Kidney (tissue), 22 donors: ENCODE results near the gene EDAR. TPM values are rescaled to one million over a fixed set of nuclear protein-coding genes. Genes with fewer than 3 reads are reported as not detected.

Experiments used
- DNase-seq, 5 donors: peaks; one replicate each; pipeline ENCODE4 v3.0.0-alpha.2; 2013 to 2020
- FAIRE-seq: peaks from 2 replicates; lab custom pipeline; 2012; peaks lifted over from hg19 to GRCh38; lab: Jason Lieb, UNC
- H3K27ac ChIP-seq, 2 donors: one replicate each; pipeline ENCODE4 v1.7.0; 2013; ENCODE audit warnings: low read depth in 2 of 2, low read length in 2 of 2, inconsistent platforms in 1 of 2
- H3K27me3 ChIP-seq: one replicate; pipeline ENCODE4 v1.7.1; 2013; ENCODE audit warnings: low read length, inconsistent platforms; ENCODE audit not compliant: control insufficient read depth, insufficient read depth
- H3K36me3 ChIP-seq, 3 donors: one replicate each; pipeline versions ENCODE4 v1.7.0 to v1.7.1; 2013; ENCODE audit warnings: low read length in 3 of 3, control low read depth in 1 of 3, inconsistent platforms in 1 of 3; ENCODE audit not compliant: insufficient read depth in 3 of 3, control insufficient read depth in 2 of 3
- H3K4me1 ChIP-seq, 3 donors: one replicate each; pipeline versions ENCODE4 v1.7.0 to v1.7.1; 2013; ENCODE audit warnings: low read length in 3 of 3, inconsistent platforms in 1 of 3, low read depth in 1 of 3; ENCODE audit not compliant: control insufficient read depth in 2 of 3, insufficient read depth in 2 of 3
- H3K4me3 ChIP-seq, 3 donors: one replicate each; pipeline versions ENCODE4 v1.7.0 to v1.8.1; 2013; ENCODE audit warnings: low read length in 3 of 3, control low read depth in 1 of 3, inconsistent platforms in 1 of 3
- H3K9ac ChIP-seq, 3 donors: one replicate each; pipeline versions ENCODE4 v1.7.0 to v1.7.1; 2013; ENCODE audit warnings: low read length in 3 of 3, control low read depth in 1 of 3, inconsistent platforms in 1 of 3
- H3K9me3 ChIP-seq, 3 donors: one replicate each; pipeline versions ENCODE4 v1.7.0 to v1.7.1; 2013; ENCODE audit warnings: low read length in 3 of 3, control low read depth in 1 of 3, inconsistent platforms in 1 of 3; ENCODE audit not compliant: control insufficient read depth in 2 of 3, insufficient read depth in 1 of 3
- CTCF ChIP-seq: IDR thresholded peaks from 3 replicates; pipeline ENCODE4 v1.5.1; 2012; ENCODE audit warnings: mild to moderate bottlenecking, moderate library complexity, borderline replicate concordance; ENCODE audit not compliant: insufficient read depth; ENCODE audit errors: extremely low read depth
- intact Hi-C: fragments of 100-400 bp; cut with DNase I; formaldehyde crosslinking; loops from one replicate; pipeline ENCODE4 v1.11.1; 2022
- long read RNA-seq, 10 donors: library from polyadenylated mRNA in 1 of 10; unstranded in 1 of 10; transcript quantifications; one replicate each; pipeline ENCODE4 v2.0.0 and lab custom pipeline, GENCODE V29; 2021 to 2026
- polyA plus RNA-seq: library from polyadenylated mRNA; stranded (reverse); fragments of 350-450 nt; fragmentation: Illumina TruSeq; extraction: RNeasy Lipid Tissue Mini Kit (QIAGEN cat#74804); gene quantifications from one replicate; pipeline ENCODE4 v1.2.3, GENCODE V29; 2014; ENCODE audit warnings: low read depth, low replicate concordance; ENCODE audit not compliant: insufficient read depth
- total RNA-seq: library from RNA; stranded (reverse); fragmentation: NEBNext Ultra II Directional; extraction: Animal tissue kit (Norgen Biotek cat#: 25700); gene quantifications from one replicate; pipeline ENCODE4 v1.2.1, GENCODE V29; 2021
- donor health status: control.
- donor health status: control.
- donor health status: control.
- donor health status: control.
- donor health status: control.
- donor health status: DM: yes; HTN: yes; CAD: no.
- donor health status: Normal renal cell carcinoma (clear cell type).

EDAR gene
- total RNA-seq (3.1 TPM), polyA plus RNA-seq (0.17 TPM)
- long read RNA-seq, donor 1, result 0 reads
- long read RNA-seq, donor 2, full-length matches to known transcripts, result 2 of 2 reads
- long read RNA-seq, donor 2, partial matches to known transcripts, result 0 of 2 reads
- long read RNA-seq, donor 2, other reads (novel, unspliced or antisense), result 0 of 2 reads
- long read RNA-seq, donor 3, full-length matches to known transcripts, result 1 of 1 reads
- long read RNA-seq, donor 3, partial matches to known transcripts, result 0 of 1 reads
- long read RNA-seq, donor 3, other reads (novel, unspliced or antisense), result 0 of 1 reads
- long read RNA-seq, donor 4, full-length matches to known transcripts, result 2 of 2 reads
- long read RNA-seq, donor 4, partial matches to known transcripts, result 0 of 2 reads
- long read RNA-seq, donor 4, other reads (novel, unspliced or antisense), result 0 of 2 reads
- long read RNA-seq, donor 5, result 0 reads
- long read RNA-seq, donor 6, result 0 reads
- long read RNA-seq, donor 7, partial matches to known transcripts, result 1 of 3 reads
- long read RNA-seq, donor 7, other reads (novel, unspliced or antisense), result 2 of 3 reads
- long read RNA-seq, donor 8, result 0 reads
- long read RNA-seq, donor 9, result 0 reads
- long read RNA-seq, donor 10, result 0 reads

DNA sequence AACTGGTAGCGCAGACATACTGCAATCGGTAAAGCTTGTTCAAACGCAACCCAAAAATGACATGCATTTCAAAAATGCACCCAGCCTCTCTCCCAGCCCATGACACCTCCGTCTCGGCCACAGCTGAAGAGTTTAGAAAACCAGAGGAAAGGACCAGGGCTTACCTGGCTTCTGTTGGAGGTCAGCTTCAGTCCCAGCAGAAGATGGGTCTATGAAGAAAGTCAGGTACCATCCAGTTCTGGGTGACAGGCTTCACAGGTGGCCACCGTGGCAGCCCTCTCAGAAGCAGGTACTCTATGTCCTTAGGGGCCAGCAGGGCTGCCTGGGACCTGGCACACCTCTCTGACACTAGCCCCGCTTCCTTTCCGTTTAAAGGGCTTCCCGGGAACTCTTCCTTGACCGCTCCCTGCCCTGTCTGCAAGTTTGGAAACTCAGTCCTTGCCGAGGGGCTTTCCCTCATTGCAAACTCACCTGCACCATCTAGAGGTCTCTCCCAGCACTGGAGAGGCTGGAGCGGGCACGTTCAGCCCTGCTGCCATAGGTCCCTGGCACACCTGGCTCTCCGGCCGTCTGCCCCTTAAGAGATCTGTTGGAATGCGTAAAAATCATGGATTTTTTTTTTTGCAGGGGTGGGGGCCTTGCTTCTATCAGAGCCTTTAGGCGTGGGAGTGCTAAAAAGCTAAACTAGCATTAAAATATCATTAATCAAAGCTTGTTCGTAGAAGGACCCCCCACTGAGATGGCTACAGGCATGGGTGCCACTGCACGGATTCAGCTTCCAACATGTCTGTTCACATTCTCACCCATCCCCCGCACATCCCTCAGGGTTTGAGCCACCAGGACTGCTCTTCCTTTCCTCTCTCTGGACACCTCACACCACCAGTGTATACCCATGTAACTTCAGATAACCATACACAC, at the start of gene EDAR:
TSS of gene EDAR (minus strand) at position 425 of the 918 bp plus-strand sequence. CDS start 58,206 bp downstream, outside the sequence.
- H3K4me1 ChIP-seq, result peaks cover 0 to 16% (median 2%) of the 10 kb centered on the region in 3 donors
- H3K9ac ChIP-seq, result peak within 1 kb of the TSS in 1 of 3 donors; percentile 52
- peak within 1 kb of the TSS; percentile 57 to 67 (median 59) for H3K4me3 ChIP-seq
- peak in 4 of 5 donors; percentile 81 to 92 (median 88) for DNase-seq
- intact Hi-C loops, result no loop called here
- no peaks in the 10 kb centered on the region for H3K36me3 ChIP-seq
- no peaks in the 10 kb centered on the region for H3K9me3 ChIP-seq
- no peak for FAIRE-seq
- H3K27ac ChIP-seq, result peak within 1 kb of the TSS in 1 of 2 donors; percentile 29
- no peaks in the 10 kb centered on the region for H3K27me3 ChIP-seq
- peak; percentile 68 for TF ChIP-seq CTCF

- DNase-seq, result no peak
- intact Hi-C loops, result no loop called here
- Histone ChIP-seq H3K36me3 (no peaks in the 10 kb centered on the region), H3K4me1 (peaks cover 0 to 4% (median 0%) of the 10 kb centered on the region in 3 donors), H3K9ac (no peak overlapping the region), H3K27ac (no peak overlapping the region), H3K9me3 (no peaks in the 10 kb centered on the region), H3K27me3 (no peaks in the 10 kb centered on the region), H3K4me3 (no peak overlapping the region)
- no peak for FAIRE-seq
- no peak for TF ChIP-seq CTCF
Observed at GRCh38 chr2:109033171-109033570, 44.2 kb upstream of the EDAR start.

DNA sequence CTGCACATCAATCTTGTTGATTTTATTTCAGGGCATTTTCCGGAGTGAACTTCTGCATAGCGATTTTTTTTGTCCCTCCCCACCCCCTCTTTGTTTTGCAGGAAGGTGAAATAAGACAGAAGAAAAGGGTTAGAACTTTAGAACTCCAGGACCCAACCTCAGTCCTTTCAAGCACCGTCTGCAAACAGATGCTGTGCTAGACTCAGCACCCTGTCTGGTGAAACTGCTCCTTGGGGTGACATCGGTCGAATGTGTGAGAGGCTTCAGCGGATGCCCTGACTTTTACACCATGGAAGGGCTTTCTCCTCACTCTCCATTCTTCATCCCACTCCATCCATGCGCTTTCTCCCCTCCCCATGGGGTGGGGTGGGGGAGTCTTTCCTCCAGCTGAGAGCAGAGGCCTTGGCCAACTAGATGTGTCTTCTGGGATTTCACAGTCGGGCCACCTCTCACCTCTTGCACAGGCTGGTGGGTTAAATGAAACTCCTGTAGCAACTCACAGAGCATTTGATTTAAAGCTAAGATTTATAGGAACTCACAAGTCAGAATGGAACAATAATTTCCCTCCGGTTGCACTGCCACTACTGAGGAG, 43.3 kb upstream of the EDAR start:
- peak in 4 of 5 donors; percentile 67 to 72 (median 70) for DNase-seq
- H3K36me3 ChIP-seq, result no peaks in the 10 kb centered on the region
- intact Hi-C loops, result no loop called here
- no peak for FAIRE-seq
- no peak overlapping the region for H3K9ac ChIP-seq
- no peak overlapping the region for H3K27ac ChIP-seq
- H3K4me3 ChIP-seq, result peak overlapping the region in 2 of 3 donors; percentile 51 to 58
- no peaks in the 10 kb centered on the region for H3K9me3 ChIP-seq
- peaks cover 0 to 4% (median 0%) of the 10 kb centered on the region in 3 donors for H3K4me1 ChIP-seq
- TF ChIP-seq CTCF, result no peak
- H3K27me3 ChIP-seq, result no peaks in the 10 kb centered on the region
